GM12878 (cell line): ENCODE data around the gene HIVEP3. TPM values are rescaled to one million over a fixed set of nuclear protein-coding genes. Genes with fewer than 3 reads are reported as not detected.

Source experiments
- ATAC-seq: fragments of 200-7000 bp; cut with Tn5 transposase; 3 replicates; pipeline ENCODE4 v1.9.1; 2020; ENCODE audit warnings: mild to moderate bottlenecking, moderate library complexity
- BruUV-seq: library from RNA; stranded (reverse); fragments of 400-500 nt; replicated peaks from 2 replicates; lab custom pipeline; 2021; lab: Mats Ljungman, UMichigan
- CTCF ChIA-PET: fragments of 300-600 bp; sonication (Branson Sonifier 250); formaldehyde crosslinking; extraction: SDS; loops from one replicate; lab custom pipeline; 2021; ENCODE audit warnings: inconsistent platforms; lab: Yijun Ruan, JAX
- POLR2A ChIA-PET: fragments of 350-600 bp; formaldehyde crosslinking; extraction: SDS; loops from one replicate; lab custom pipeline; 2021; ENCODE audit warnings: inconsistent platforms; lab: Charles Lee
- RAD21 ChIA-PET: fragments of 300-600 bp; sonication (Branson Sonifier 250); formaldehyde crosslinking; loops from one replicate; lab custom pipeline; 2023; ENCODE audit warnings: antibody characterized with exemption; ENCODE audit not compliant: unreplicated experiment; lab: Charles Lee
- SMC1A ChIA-PET: fragments of 300-600 bp; sonication (Branson Sonifier 250); formaldehyde crosslinking; loops from one replicate; lab custom pipeline; 2023; ENCODE audit not compliant: unreplicated experiment, uncharacterized antibody; lab: Charles Lee
- DNase-seq: peaks from one replicate; pipeline ENCODE4 v3.0.0-alpha.2; 2011; ENCODE audit warnings: low read depth, low spot score
- FAIRE-seq: peaks from 3 replicates; lab custom pipeline; 2011; peaks lifted over from hg19 to GRCh38; lab: Jason Lieb, UNC
- H2AFZ ChIP-seq: 2 replicates; pipeline ENCODE4 v1.6.0; 2011; ENCODE audit warnings: low read depth, low read length, control low read depth; ENCODE audit not compliant: control insufficient read depth
- H3K27ac ChIP-seq: 2 replicates; pipeline ENCODE4 v1.5.1; 2011; ENCODE audit warnings: control low read depth; ENCODE audit not compliant: control insufficient read depth, insufficient read depth
- H3K27me3 ChIP-seq, 2 experiments: replicated peaks in 1 of 2; 2 replicates each; pipeline versions ENCODE4 v1.6.0 to v1.6.1; 2011; ENCODE audit warnings: low read length in 1 of 2; ENCODE audit not compliant: control insufficient read depth in 2 of 2, insufficient read depth in 2 of 2
- H3K36me3 ChIP-seq, 2 experiments: 2 replicates each; pipeline ENCODE4 v1.5.1; 2011; ENCODE audit warnings: low read length in 1 of 2; ENCODE audit not compliant: control insufficient read depth in 2 of 2, insufficient read depth in 2 of 2
- H3K4me1 ChIP-seq: 2 replicates; pipeline ENCODE4 v1.6.1; 2011; ENCODE audit warnings: mild to moderate bottlenecking, low read length, moderate library complexity, mixed read lengths; ENCODE audit not compliant: control insufficient read depth, insufficient read depth
- H3K4me2 ChIP-seq: 2 replicates; pipeline ENCODE4 v1.6.0; 2011; ENCODE audit warnings: control low read depth; ENCODE audit not compliant: control insufficient read depth, insufficient read depth
- H3K4me3 ChIP-seq: fragments of 200-600 bp; sonication (generic); 2 replicates; pipeline ENCODE4 v1.5.1; 2016
- H3K79me2 ChIP-seq: 2 replicates; pipeline ENCODE4 v1.6.0; 2011; ENCODE audit warnings: low read length; ENCODE audit not compliant: control insufficient read depth, insufficient read depth
- H3K9ac ChIP-seq: 2 replicates; pipeline ENCODE4 v1.8.0; 2011; ENCODE audit warnings: low read length, control low read depth, mixed read lengths; ENCODE audit not compliant: control insufficient read depth, insufficient read depth
- H3K9me3 ChIP-seq: replicated peaks from 3 replicates; pipeline ENCODE4 v1.5.1; 2011; ENCODE audit warnings: mild to moderate bottlenecking, low read length; ENCODE audit not compliant: control insufficient read depth, insufficient read depth
- H4K20me1 ChIP-seq: 2 replicates; pipeline ENCODE4 v1.6.0; 2011; ENCODE audit not compliant: control insufficient read depth, insufficient read depth
- ATF7 ChIP-seq: fragments of 450-650 bp; IDR thresholded peaks from 2 replicates; pipeline ENCODE4 v1.6.1; 2016; ENCODE audit warnings: low read depth, mild to moderate bottlenecking
- EP300 ChIP-seq, 2 experiments: fragments of 150-350 bp in 1 of 2; IDR thresholded peaks; 2 replicates each; pipeline ENCODE4 v1.6.1; 2011 to 2012; ENCODE audit warnings: low read depth in 2 of 2, low read length in 2 of 2, borderline replicate concordance in 1 of 2, improper control_type of control experiment in 1 of 2, inconsistent platforms in 1 of 2; ENCODE audit not compliant: control insufficient read depth in 1 of 2
- MEF2B ChIP-seq: fragments of 450-650 bp; IDR thresholded peaks from 2 replicates; pipeline ENCODE4 v1.6.1; 2018; ENCODE audit warnings: mild to moderate bottlenecking, moderate library complexity; ENCODE audit not compliant: partially characterized antibody, poor library complexity, severe bottlenecking
- MYC ChIP-seq: IDR thresholded peaks from 2 replicates; pipeline ENCODE4 v1.6.1; 2011; ENCODE audit warnings: mild to moderate bottlenecking, low read length, moderate library complexity, inconsistent platforms; ENCODE audit not compliant: insufficient read depth, insufficient replicate concordance, insufficient read length, severe bottlenecking
- WGBS: methylation state at CpG from one replicate; pipeline ENCODE4 v1.1.6; 2016; ENCODE audit warnings: low lambda C conversion rate; ENCODE audit not compliant: insufficient replicate concordance, insufficient coverage; ENCODE audit errors: missing lambda C conversion rate; 5-methylcytosine and 5-hydroxymethylcytosine counted together
- in situ Hi-C: fragments of 300-500 bp; cut with MboI; formaldehyde crosslinking; loops from 9 replicates; pipeline ENCODE4 v1.14.3; 2018; ENCODE audit warnings: mixed read lengths
- intact Hi-C: fragments of 100-400 bp; cut with micrococcal nuclease; formaldehyde crosslinking; loops from one replicate; pipeline ENCODE4 v1.14.2; 2022; ENCODE audit not compliant: unreplicated experiment
- polyA plus RNA-seq, 11 experiments: library from polyadenylated mRNA; depleted of rRNA in 4 of 11; unstranded in 6 of 11; stranded (reverse) in 5 of 11; fragments of >200 nt; fragmentation: Nextera tagmentation in 4 of 11; fragmentation: Illumina TruSeq in 1 of 11; extraction: Ambion mirVana in 4 of 11; extraction: Trizol in 1 of 11; gene quantifications; 1 replicate in 1 of 11; 2 replicates in 10 of 11; pipeline versions ENCODE4 v1.2.1 to v1.2.3, GENCODE V29; 2011 to 2016; ENCODE audit warnings: inconsistent platforms in 2 of 11, missing spikeins in 2 of 11, low read depth in 1 of 11
- total RNA-seq, 4 experiments: library from RNA; depleted of rRNA in 3 of 4; stranded (reverse); fragments of >200 nt in 3 of 4; fragmentation: Illumina TruSeq in 1 of 4; extraction: Trizol in 1 of 4; gene quantifications; 2 replicates each; pipeline versions ENCODE4 v1.2.1 to v1.2.3, GENCODE V29; 2013 to 2021
- TF ChIP-seq, protein P1 (sequence below): IDR thresholded peaks from 2 replicates; pipeline ENCODE4 v1.6.1; 2012; ENCODE audit warnings: low read length, inconsistent platforms
- TF ChIP-seq, protein P2 (sequence below): fragments of 450-650 bp; IDR thresholded peaks from 2 replicates; pipeline ENCODE4 v1.6.1; 2017; ENCODE audit warnings: mild to moderate bottlenecking, low read depth, inconsistent platforms; ENCODE audit not compliant: poor library complexity, severe bottlenecking
- TF ChIP-seq, protein P3 (sequence below): fragments of 450-650 bp; IDR thresholded peaks from 2 replicates; pipeline ENCODE4 v1.6.1; 2017; ENCODE audit warnings: antibody characterized with exemption, mild to moderate bottlenecking, moderate library complexity

The HIVEP3 gene
- total and polyA plus RNA-seq, 10 of the 15 experiments (the other 5 are each of a cell fraction or from before 2014, with no cell fraction given) = 1.8 to 13.6 (median 3.8) TPM

DNA sequence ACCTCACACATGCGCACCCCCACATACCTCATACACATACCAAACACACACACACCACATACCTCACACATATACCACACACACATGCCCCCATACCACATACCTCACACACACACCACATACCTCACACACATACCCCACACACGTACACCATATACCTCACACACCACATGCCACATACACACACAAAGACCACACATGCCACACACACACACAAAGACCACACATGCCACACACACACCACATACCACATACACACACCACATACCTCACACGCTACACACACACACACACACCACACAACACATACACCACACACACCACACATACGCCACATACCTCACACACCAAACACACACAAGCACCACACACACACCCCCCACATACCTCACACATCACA lies 30.0 kb downstream of the HIVEP3 start (continued):
- TF ChIP-seq, protein P1, sequence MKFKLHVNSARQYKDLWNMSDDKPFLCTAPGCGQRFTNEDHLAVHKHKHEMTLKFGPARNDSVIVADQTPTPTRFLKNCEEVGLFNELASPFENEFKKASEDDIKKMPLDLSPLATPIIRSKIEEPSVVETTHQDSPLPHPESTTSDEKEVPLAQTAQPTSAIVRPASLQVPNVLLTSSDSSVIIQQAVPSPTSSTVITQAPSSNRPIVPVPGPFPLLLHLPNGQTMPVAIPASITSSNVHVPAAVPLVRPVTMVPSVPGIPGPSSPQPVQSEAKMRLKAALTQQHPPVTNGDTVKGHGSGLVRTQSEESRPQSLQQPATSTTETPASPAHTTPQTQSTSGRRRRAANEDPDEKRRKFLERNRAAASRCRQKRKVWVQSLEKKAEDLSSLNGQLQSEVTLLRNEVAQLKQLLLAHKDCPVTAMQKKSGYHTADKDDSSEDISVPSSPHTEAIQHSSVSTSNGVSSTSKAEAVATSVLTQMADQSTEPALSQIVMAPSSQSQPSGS = no peak
- TF ChIP-seq ATF7 = peak; percentile 56; the same call in 1 of the 2 replicates

DNA sequence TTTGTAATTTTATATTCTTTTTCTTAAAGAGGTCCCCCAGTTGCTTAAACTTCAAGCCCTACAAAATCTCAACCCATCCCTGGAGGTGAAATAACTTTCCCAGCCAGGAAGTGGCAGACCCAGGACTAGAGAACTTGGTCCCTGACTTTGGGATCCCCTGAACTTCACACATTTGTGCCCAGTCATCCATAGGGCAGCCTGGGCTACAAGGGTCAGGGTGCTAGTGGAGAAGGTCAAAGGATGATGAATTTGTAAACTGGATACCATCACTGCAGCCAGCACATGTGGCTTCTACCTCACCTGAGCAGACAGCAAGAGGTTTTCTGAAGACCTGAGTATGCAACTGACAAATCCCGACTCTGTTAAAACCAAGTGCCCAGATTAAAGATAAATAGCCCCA lies 31.4 kb downstream of the HIVEP3 start:
- SMC1A ChIA-PET = no interaction called here
- CTCF ChIA-PET = interaction anchor here (1.6 to 1.8 kb wide), 2 partner anchors 10 to 30 kb away, joined by 5 to 6 read pairs; no protein-coding TSS in a partner anchor
- H3K27ac ChIP-seq = no peak overlapping the region
- no peak overlapping the region for H2AFZ ChIP-seq
- FAIRE-seq (no peak), ATAC-seq (no peak), DNase-seq (no peak)
- intact Hi-C loops (no loop called here), in situ Hi-C loops (no loop called here)
- no peak overlapping the region for H3K4me3 ChIP-seq
- no peak overlapping the region for H3K9ac ChIP-seq
- no peaks in the 10 kb centered on the region for H3K27me3 ChIP-seq
- TF ChIP-seq, protein P2, sequence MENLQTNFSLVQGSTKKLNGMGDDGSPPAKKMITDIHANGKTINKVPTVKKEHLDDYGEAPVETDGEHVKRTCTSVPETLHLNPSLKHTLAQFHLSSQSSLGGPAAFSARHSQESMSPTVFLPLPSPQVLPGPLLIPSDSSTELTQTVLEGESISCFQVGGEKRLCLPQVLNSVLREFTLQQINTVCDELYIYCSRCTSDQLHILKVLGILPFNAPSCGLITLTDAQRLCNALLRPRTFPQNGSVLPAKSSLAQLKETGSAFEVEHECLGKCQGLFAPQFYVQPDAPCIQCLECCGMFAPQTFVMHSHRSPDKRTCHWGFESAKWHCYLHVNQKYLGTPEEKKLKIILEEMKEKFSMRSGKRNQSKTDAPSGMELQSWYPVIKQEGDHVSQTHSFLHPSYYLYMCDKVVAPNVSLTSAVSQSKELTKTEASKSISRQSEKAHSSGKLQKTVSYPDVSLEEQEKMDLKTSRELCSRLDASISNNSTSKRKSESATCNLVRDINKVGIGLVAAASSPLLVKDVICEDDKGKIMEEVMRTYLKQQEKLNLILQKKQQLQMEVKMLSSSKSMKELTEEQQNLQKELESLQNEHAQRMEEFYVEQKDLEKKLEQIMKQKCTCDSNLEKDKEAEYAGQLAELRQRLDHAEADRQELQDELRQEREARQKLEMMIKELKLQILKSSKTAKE = no peak
- TF ChIP-seq MEF2B (no peak), MYC (no peak), EP300 (IDR thresholded peaks at IDR 0.05; ENCODE audit: borderline replicate concordance in 1 of 2, control insufficient read depth in 1 of 2, low read depth in 2 of 2, low read length in 2 of 2) (no peak)
- TF ChIP-seq, protein P3, sequence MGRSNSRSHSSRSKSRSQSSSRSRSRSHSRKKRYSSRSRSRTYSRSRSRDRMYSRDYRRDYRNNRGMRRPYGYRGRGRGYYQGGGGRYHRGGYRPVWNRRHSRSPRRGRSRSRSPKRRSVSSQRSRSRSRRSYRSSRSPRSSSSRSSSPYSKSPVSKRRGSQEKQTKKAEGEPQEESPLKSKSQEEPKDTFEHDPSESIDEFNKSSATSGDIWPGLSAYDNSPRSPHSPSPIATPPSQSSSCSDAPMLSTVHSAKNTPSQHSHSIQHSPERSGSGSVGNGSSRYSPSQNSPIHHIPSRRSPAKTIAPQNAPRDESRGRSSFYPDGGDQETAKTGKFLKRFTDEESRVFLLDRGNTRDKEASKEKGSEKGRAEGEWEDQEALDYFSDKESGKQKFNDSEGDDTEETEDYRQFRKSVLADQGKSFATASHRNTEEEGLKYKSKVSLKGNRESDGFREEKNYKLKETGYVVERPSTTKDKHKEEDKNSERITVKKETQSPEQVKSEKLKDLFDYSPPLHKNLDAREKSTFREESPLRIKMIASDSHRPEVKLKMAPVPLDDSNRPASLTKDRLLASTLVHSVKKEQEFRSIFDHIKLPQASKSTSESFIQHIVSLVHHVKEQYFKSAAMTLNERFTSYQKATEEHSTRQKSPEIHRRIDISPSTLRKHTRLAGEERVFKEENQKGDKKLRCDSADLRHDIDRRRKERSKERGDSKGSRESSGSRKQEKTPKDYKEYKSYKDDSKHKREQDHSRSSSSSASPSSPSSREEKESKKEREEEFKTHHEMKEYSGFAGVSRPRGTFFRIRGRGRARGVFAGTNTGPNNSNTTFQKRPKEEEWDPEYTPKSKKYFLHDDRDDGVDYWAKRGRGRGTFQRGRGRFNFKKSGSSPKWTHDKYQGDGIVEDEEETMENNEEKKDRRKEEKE = no peak
- RAD21 ChIA-PET = no interaction called here
- H3K36me3 ChIP-seq = no peaks in the 10 kb centered on the region
- peaks cover 11% of the 10 kb centered on the region for H3K4me1 ChIP-seq
- no peak overlapping the region for H3K4me2 ChIP-seq
- WGBS = 94% methylated on average over 1 of the region's 1 CpG
- H4K20me1 ChIP-seq = no peaks in the 10 kb centered on the region
- H3K9me3 ChIP-seq = no peaks in the 10 kb centered on the region
- BruUV-seq = no TSS peak
- POLR2A ChIA-PET = interaction anchor here (0.6 kb wide), 1 partner anchor 22 kb away, joined by 3 read pairs; no protein-coding TSS in a partner anchor
- H3K79me2 ChIP-seq = peaks cover 1% of the 10 kb centered on the region
